Measurements from ENCODE around the gene DLK1.

The DLK1 gene

GRCh38 chr14:100692859-100693558 is 33.7 kb upstream of the DLK1 start:
- no peak for DNase-seq (ENCODE audit: low read depth in 2 of 3, low spot score in 2 of 3)

- DNase-seq (ENCODE audit: low read depth in 2 of 3, low spot score in 2 of 3): no peak
Measured at GRCh38 chr14:100693877-100694578, 32.7 kb upstream of the DLK1 start.

GRCh38 chr14:100694579-100695422 is 31.9 kb upstream of the DLK1 start:
- DNase-seq (ENCODE audit: low read depth in 2 of 3, low spot score in 2 of 3): no peak

DNA sequence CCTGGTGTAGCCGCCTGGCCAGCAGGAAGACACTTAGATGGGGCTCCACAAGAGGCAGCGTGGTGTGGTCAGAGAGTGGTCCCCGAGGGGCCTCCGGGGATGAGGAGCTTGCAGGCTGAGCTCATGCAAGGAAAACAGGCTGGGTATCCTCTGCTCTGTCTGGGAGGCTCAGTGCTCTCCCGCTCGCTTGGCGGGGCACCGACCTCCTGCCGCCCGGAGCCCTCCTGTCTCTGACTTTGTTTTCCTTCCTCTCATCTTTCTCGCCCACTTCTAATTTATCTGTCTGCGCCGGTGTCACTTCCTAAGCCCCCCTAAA is 31.3 kb upstream of the DLK1 start:
- no peak for DNase-seq (ENCODE audit: low read depth in 2 of 3, low spot score in 2 of 3)

DNA sequence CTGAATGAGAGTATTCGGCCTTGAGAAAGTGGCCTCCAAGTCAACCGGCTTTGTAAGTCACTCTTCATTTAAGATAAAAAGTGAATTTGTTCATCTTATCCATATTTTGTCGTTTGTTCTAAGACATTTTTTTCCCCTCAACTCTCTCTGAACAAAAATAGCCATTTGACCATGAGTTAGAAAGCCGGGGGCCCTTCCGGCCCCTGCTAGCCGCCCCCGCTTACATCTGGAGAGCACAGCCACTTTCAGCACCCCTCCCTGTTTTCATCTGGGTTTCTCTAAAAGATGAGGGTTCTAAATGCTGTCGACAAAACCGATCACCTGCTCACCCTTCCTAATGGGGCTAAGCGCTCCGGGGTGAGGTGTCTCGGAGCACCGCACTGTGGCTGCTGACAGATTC is 30.7 kb upstream of the DLK1 start:
- no peak for DNase-seq (ENCODE audit: low read depth in 2 of 3, low spot score in 2 of 3)

DNA sequence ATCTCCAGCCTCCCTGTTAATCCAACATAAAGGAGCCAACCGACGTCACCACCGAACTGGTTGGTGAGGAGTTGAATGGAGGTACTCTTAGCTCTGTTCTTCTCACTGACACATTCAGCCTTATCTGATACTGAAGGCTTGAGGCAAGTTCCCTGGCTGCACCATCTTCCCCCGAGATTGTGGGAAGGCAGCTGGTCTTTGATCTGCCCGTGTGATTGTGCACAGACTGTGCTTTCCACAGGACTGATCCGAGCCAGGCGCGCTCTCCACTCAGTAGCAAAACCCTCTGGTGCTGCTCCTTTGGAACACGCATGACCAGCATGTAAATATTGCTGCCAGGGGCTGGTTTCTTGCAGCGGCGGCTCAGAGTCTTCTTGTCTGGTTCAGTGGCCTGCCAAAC is 30.1 kb upstream of the DLK1 start:
- DNase-seq (ENCODE audit: low read depth in 2 of 3, low spot score in 2 of 3): no peak

GRCh38 chr14:100698066-100698465 is 28.6 kb upstream of the DLK1 start:
- DNase-seq (ENCODE audit: low read depth in 2 of 3, low spot score in 2 of 3): no peak

DNA sequence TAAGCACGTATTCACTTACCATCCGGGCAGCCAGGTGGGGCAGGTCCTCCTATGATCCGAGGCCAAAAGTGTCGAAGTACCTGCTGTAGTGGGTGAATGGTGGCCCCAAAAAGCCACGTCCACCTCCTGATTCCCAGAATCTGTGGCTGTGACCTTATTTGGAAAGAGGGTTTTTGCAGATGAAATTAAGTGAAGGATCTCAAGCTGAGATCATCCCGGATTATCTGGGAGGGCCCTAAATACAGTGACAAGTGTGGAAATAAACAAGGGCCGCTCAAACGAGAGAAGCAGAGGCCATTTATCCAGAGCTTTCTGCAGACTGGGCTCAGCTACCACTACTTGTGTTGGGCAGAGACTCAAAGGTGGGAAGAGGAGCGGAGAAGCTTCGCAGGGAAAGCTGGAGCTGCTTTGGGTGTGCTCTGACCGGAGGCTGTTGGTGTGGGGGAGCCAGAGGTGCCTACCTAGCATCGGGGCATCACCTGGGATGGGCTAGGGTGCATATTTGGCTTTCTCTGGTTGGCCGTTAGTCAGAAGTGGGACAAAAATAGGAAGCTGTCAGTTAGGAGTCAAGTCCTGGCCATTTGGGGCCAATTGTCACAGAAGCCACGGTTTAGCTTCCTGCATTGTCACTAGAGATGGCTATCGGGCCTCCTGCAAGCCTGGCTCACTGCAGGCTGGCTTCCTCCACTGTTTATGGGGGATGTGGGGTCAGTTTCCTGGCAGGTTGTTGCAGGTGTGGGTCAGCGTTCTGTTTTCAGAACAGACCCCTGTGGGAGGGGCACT is 27.8 kb upstream of the DLK1 start:
- no peak for DNase-seq (ENCODE audit: low read depth in 2 of 3, low spot score in 2 of 3)

DNA sequence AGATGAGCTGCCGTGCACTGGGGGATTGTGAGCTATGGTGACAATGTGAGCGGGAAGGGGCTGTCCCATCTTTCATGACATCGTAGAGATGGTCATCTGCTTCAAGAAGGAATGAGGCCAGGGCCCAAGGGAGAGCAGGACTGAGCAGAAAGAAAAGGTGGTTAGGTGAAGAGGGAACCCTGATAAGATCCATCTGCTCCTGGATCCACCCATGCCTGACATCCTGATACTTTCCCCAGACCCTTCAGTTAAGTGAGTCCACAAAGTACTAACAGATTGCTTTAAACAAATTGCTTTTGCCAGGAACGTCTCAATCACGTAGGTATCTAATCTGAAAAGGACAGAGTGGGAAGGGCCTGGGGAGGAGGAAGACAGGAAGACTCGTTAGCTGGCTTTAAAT is 25.4 kb upstream of the DLK1 start:
- DNase-seq (ENCODE audit: low read depth in 2 of 3, low spot score in 2 of 3): no peak

- DNase-seq (ENCODE audit: low read depth in 2 of 3, low spot score in 2 of 3): no peak
Measured at GRCh38 chr14:100702590-100702989, 24.1 kb upstream of the DLK1 start.

DNA sequence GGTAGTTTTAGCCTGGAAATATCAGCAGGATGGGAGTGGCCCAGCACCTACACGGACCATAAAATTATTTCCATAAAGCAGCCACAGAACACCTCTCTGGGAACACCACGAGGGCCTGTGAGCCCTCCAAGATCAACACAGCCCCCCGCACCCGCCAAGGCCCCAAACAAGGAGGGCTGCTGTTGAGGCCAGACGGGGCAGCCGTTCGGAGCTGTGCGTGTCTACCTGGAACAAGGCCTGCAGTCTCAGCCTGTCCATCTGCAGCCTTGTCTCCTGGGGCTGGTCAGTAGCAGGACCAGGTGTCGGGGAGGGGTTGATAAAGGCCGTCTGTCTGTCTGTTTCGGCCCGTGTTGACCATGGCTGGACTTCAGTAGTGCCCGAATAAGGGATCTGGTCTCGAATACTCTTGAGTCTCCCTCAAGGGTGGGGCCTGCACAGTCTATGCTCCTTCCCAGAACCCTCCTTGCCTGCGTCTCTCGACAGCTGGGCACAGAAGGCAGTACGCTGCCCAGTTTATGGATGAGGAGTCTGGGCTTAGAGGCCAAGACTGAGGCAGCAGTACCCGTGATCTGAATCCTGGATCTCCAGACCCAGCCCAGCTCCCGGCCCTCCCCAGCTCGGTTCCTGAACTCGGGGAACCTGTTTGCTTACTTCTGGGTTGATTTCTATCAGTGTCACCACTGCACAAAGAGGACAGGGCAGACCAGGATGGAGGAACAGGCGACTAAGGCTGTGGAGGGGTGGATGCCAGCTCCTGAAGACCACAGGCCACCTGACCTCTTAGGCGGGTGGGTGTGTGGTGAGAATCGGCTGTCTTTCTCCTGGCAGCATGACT is 23.1 kb upstream of the DLK1 start:
- DNase-seq (ENCODE audit: low read depth in 2 of 3, low spot score in 2 of 3): no peak

DNA sequence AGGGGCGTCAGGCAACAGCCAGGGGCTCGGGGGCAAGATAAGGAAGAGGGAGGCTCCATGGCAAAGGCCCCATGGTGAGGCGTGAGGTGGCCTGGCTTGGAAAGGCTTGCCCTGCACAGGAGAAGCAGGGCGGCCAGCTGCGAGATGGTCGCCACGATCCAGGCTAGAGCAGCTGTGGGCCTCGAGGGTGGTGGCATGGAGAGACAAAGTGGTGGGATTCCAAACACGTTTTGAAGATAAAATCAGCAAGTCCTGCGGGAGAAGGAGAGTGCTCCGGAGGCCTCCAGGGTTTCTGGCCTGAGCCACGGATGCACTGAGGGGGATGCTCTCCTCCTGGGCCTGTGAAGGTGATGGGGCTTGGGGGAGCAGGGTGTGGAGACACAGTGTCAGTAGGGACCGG is 20.5 kb upstream of the DLK1 start:
- DNase-seq (ENCODE audit: low read depth in 2 of 3, low spot score in 2 of 3): no peak

DNA sequence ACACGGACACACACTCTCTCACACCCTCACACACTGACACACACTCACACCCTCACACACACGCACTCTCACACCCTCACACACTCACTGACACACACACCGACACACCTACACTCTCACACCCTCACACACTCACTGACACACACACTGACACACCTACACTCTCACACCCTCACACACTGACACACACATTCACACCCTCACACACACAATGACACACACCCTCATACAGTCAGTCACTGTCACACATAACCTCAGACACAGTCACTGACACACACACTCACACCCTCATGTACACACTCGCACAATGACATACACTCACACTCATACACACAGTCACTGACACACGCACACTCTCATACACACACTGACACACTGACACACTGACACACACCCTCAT is 19.8 kb upstream of the DLK1 start:
- no peak for DNase-seq (ENCODE audit: low read depth in 2 of 3, low spot score in 2 of 3)

DNA sequence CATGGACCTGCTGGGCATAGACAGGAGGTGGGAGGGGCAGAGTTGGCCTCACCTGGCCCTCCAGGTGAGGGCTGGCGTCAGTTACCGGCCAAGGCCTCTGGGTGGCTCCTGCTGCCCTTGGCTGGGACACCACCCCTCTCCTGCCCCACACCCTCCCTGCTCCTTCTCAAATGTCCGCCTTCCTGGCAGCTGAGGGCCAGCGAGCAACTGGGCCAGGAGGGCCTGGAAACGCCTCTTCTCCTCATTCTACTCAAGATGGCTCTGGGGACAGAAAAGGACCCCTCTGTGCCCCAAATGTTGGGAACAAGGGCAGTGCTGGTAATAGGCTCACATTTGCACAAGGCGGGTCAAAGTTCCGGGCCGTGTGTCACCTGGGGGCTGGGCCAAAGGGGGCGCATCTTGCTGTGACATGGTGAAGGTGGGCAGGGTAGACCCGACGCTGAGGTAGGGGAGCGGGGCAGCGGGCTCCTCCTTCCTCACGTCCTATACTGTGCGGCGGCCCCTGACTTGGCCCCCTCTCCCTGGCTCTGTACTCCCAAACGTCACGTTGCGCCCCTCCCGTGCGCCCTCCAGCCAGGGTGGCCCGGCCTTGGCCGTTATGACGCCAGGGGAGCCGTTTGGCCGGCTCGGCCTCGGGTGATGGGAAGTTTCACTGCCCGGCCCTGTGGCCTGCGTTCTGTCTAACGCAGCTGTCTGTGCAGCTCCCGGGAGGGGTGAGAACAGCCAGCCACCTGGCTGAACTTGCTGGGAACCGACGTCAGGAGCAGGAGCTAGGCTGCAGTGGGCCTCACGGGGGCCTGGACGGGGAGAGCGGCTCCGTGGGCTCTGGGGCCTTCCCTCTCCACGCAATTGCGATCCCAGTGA is 18.0 kb upstream of the DLK1 start:
- no peak for DNase-seq (ENCODE audit: low read depth in 2 of 3, low spot score in 2 of 3)

GRCh38 chr14:100709289-100710284 is 17.1 kb upstream of the DLK1 start:
- no peak for DNase-seq (ENCODE audit: low read depth in 2 of 3, low spot score in 2 of 3)

DNA sequence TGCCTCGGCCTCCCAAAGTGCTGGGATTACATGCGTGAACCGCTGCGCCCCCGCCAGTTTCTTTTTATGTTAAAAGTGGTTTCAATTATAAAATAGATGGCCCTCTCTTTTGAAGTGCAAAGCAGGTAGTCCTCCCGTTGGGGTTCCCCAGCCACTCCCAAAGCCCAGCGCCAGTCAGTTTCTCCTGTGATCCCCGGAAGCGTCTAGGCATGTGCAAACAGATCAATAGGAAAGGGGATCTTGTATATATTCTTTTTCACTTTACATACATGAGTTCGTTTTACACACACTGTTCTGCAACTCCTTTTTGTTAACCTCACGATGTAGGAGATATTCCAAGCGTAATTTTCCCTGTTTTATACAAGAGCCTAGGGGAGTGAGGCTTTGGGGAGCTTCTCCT is 16.3 kb upstream of the DLK1 start:
- DNase-seq (ENCODE audit: low read depth in 2 of 3, low spot score in 2 of 3): no peak

DNA sequence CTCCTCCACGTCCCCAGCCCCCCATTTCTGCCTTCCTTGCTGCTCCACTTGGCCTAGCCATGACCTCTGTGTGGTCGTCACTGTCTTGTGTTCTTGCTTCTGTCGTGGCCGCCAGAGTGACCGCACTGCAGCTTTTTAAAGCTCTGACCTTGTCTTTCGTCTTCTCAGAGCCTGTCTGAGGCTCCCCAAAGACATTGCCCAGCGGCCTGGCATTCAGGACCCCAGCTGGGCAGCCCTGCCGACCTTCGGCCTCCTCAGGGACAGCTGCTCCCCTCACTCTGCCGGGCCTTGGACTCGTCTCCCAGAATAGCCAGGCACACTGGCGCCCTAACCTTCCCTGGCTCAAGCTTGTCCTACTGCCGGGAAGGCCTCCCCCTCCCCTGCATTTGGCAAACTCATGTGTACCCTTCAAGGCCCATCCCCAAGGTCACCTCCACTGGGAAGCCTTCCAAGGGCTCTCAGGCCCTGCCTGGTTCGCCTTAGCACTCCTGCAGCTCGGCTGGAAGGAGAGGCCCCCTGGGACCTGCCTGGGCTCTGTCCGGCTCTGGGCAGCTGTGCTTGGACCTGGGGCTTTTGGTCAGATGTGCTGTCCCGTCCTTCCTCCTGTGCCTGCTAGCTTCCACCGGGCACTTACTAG is 15.7 kb upstream of the DLK1 start:
- no peak for DNase-seq (ENCODE audit: low read depth in 2 of 3, low spot score in 2 of 3)

DNA sequence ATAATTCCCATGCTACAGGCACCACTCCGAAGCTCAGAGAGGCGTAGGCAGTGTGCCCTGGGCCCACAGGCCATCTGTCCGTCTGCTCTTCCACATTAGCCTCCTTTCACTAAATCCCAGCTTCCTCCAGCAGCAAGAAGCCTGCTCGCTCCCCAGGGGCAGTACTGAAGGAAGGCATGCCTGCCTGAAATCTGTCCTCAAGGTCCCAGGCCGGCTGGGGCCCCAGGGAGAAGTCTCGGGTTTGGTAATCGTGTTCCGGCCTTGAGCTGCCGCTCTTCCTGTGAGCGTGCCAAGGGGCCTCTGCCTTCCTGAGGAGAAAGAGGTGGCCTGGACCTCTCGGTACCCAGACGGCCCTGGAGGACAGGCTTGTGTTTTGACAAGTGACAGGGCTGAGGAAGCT is 15.2 kb upstream of the DLK1 start:
- DNase-seq (ENCODE audit: low read depth in 2 of 3, low spot score in 2 of 3): no peak
